GM21723 (cell line): ENCODE results near the gene MAFF.
A peak's percentile ranks its signal among the peaks of the same experiment; 100 is the strongest.
"Not testable (repeated sequence)": the region's sequence is repeated elsewhere in the genome, so short reads cannot be mapped to it uniquely, and the experiment has no call there.

Source experiments
- ATAC-seq: cut with Tn5 transposase; IDR thresholded peaks from one replicate; pipeline ENCODE4 v1.9.1; 2021; ENCODE audit warnings: mild to moderate bottlenecking, moderate library complexity; ENCODE audit not compliant: unreplicated experiment

The MAFF gene

GRCh38 chr22:38177044-38177443, 24.8 kb upstream of the MAFF start:
- no peak for ATAC-seq

DNA sequence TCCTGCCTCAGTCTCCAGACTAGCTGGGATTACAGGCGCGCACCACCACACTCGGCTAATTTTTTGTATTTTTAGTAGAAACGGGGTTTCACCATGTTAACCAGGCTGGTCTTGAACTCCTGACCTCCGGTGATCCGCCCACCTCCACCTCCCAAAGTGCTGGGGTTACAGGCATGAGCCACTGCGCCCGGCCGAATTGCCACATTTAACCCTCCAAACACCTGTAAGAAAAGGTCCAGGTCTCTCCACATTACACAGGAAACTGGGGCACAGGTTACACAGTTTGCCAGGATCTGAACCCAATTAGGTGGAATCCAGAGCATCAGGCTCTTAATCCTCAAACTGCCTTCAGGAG, 24.2 kb upstream of the MAFF start:
- not testable (repeated sequence) for ATAC-seq

DNA sequence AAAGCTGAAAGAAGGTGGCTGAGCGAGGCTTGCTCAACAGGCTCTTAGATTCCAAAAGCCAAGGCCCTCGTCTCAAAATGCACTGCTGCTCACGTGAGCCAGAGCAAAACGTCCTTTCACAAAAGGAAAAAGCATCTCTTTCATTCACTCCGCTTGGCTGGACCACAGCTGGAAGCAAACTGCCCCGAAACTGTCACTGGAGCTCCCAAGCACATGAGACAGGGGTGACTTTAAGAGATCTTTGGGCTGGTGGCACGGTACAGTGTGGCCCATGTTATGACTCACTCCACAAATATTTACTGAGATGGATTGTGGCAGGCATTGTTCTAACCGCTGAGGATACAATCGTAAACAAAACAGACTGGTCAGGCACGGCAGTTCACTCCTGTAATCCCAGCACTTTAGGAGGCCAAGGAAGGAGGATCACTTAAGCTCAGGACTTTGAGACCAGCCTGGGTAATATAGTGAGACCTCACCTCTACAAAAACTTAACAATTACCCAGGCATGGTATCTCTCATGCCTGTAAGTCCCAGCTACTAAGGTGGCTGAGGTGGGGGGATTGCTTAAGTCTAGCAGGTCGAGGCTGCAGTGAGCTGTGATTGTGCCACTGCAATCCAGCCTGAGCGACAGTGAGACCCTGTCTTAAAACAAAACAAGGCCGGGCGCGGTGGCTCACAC, 23.7 kb upstream of the MAFF start:
- no peak for ATAC-seq

GRCh38 chr22:38178605-38178937, 23.2 kb upstream of the MAFF start:
- not testable (repeated sequence) for ATAC-seq

- peak; percentile 39 for ATAC-seq
Measured at GRCh38 chr22:38180841-38181452, 20.8 kb upstream of the MAFF start.

DNA sequence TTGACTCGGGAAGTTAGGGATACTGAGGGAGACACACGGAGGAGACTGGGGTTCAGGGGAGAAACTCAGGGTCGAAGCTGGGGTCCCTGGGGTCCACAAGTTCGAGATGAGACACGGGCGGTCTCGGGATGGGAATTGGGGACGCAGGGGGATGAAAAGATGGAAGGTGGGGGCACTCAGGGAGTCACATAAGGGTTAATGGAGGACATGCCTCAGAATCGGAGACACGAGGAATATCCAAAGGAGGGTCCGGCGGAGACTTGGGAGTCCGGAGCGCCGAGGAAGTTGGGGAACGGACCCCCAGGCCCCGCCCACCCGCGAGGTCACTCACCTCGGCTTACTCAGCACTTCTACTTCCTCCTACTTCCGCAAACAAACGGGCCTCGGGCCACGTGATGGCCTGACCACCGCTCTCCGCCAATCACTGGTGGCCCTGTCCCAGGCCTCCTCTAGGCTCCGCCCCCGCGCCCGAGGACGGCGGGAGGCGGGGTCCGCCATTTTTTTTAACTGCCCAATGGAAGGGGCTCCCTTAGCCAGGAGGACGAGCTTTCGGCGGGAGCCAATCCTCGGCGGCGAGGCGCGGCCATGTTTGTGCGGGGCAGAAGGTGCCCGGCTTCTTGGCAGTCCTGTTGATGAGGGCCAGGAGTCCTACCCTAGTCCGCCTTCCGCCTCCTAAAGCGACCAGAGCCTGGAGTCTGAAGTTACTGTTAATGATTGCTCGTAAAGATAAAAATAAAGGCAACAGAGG, 20.2 kb upstream of the MAFF start, which contains the start of gene PLA2G6:
TSS of gene PLA2G6 (minus strand) at position 378 of the 748 bp plus-strand sequence. CDS start 12,404 bp downstream, outside the sequence.
- peak; percentile 76 for ATAC-seq

DNA sequence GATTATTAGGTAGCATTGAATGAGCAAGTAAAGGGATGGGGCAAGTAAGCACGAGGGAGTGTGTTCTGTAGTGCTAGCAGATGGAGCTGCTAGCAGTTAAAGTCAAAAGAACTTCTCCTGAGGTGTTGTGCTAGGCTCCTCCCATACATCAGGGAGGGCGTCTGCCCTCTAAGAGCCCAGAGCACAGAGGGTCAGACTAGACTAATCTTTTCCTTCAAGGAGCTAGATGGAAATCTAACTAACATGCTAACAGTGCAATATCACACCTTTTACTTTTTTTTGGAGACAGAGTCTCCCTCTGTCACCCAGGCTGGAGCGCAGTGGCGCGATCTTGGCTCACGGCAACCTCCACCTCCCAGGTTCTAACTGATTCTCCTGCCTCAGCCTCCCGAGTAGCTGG, 17.0 kb upstream of the MAFF start:
- no peak for ATAC-seq

DNA sequence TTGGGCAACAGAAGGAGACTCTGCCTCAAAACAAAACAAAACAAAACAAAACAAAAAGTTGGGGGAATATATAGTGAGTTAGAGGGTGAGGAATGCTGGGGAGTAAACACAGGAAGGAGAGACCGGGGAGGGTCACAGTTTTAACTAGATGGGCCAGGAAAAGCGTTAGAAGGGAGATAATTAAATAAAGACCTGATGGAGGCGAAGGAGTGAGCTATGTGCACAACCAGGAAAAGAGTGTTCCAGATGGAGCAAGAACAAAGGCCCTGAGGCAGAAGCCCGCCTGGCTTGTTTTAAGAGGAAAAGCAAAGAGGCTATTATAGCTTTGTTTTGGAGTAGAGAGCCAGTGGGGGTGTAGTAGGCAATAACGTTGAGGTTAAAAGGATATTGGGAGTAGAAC, 15.4 kb upstream of the MAFF start:
- no peak for ATAC-seq

GRCh38 chr22:38187413-38188212, 14.2 kb upstream of the MAFF start:
- ATAC-seq, result no peak

GRCh38 chr22:38189104-38189503, 12.7 kb upstream of the MAFF start:
- no peak for ATAC-seq

DNA sequence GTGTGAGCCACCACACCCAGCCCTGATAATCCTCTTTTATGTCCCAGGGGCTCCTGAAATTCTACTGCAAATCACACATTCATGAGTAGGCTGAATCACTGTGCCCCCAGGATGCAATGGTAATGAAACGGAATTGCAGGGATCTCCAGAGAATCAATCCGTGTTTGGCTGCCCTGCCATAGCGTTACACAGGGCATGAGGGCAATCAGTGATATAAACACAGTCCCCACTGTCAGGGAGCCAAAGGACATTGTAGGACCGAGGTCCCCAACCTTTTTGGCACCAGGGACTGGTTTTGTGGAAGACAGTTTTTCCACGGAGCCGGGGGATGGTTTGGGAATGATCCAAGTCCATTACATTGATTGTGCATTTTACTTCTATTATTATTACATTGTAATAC, 11.2 kb upstream of the MAFF start:
- ATAC-seq, result no peak

- ATAC-seq, result no peak
Measured at GRCh38 chr22:38191055-38191454, 10.7 kb upstream of the MAFF start.

DNA sequence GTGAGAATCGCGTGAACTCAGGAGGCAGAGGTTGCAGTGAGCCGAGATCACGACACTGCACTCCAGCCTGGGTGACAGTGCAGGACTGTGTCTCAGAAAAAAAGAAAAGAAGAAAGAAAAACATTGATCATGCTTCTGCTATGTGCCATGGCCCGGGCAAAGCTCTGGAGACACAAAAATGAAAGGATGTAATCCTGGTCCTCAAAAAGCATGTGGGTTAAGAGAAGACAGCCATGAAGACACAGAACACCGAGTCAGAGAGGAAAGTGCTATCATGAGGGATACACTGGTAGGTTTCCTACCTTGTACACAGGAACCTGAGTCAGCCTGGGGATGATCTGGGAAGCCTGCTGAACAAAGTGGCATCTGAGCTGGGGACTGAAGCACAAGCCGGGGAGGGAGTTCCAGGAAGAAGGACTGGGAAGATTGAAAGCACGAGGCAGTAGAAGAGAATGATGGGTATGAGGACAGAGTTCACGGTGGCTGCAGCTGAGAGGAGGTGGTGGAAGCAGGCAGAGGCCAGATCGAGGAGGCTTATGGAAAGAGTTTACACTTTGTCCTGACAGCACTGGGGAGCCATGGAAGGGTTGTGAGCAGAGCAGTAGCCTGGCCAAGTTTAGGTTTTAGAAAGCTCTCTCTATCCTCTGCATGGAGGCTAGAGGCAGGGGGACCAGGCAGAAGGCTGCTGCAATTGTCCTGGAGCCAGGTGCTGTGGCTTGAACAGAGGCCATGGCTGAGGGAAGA, 9.9 kb upstream of the MAFF start:
- no peak for ATAC-seq

GRCh38 chr22:38192475-38192863, 9.3 kb upstream of the MAFF start:
- ATAC-seq, result no peak

GRCh38 chr22:38193580-38193979, 8.2 kb upstream of the MAFF start:
- ATAC-seq, result no peak

DNA sequence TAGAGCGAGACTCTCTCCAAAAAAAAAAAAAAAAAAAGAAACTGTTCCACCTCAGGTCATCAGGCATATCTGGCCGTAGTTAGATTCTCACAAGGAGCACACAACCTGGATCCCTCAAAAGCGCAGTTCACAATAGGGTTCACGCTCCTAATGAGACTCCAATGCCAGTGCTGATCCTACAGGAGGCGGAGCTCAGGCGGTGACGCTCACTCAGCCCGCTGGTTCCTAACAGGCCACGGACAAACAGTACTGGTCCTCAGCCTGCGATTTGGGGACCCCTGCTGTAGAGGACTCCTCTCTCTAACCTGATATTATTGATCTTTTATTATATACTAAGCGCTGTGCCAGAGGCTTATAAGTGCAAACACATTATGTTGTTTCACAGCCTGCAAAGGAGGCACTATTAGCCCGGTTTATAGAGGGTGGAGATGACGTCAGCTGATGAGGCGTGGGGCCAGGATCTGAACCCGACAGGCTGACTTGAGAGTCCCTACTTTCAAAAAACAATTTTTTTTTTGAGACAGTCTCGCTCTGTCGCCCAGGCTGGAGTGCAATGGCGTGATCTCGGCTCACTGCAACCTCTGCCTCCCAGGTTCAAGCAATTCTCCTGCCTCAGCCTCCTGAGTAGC, 4.9 kb upstream of the MAFF start:
- ATAC-seq, result no peak

GRCh38 chr22:38199826-38200559, 1.8 kb upstream of the MAFF start:
- ATAC-seq, result no peak

DNA sequence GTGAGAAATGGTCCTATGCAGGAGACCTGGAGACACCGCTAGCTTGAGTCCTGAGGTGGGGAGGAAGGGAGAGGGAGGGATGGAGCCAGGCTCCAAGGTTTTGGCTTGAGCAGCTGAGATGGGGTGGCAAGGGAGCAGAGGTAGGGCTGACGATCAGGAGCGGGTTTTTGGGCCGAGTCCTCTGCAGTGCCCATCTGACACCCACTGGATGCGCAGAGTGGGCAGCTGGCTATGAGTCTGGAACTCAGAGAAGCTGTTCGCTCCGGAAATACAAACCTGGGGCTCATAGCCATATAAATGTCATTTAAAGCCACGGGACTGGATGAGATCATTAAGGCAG, 453 bp upstream of the MAFF start:
- no peak for ATAC-seq

- ATAC-seq, result peak; percentile 26
Measured at GRCh38 chr22:38202437-38203089, 769 bp downstream of the MAFF start.
